Lung (tissue), 12 donors: Measurements from ENCODE around the gene CCS. TPM values are rescaled to one million over a fixed set of nuclear protein-coding genes. Genes with fewer than 3 reads are reported as not detected.

Experiments
- ATAC-seq: fragments of 200-7000 bp; cut with Tn5 transposase; one replicate; pipeline ENCODE4 v1.9.1; 2020; ENCODE audit warnings: moderate number of reproducible peaks; ENCODE audit not compliant: insufficient read depth, low FRiP score
- DNase-seq, 3 donors: peaks; one replicate each; pipeline ENCODE4 v3.0.0-alpha.2; 2013 to 2017
- H3K27ac ChIP-seq, 2 donors: one replicate each; pipeline ENCODE4 v1.5.1; 2013; ENCODE audit warnings: mild to moderate bottlenecking in 2 of 2, moderate library complexity in 2 of 2, control low read depth in 1 of 2, inconsistent platforms in 1 of 2, low read depth in 1 of 2, low read length in 1 of 2
- H3K27me3 ChIP-seq, 3 donors: one replicate each; pipeline ENCODE4 v1.5.1; 2013; ENCODE audit warnings: low read length in 2 of 3; ENCODE audit not compliant: control insufficient read depth in 3 of 3, insufficient read depth in 3 of 3
- H3K36me3 ChIP-seq, 4 donors: one replicate each; pipeline ENCODE4 v1.5.1; 2013; ENCODE audit warnings: low read length in 4 of 4, mild to moderate bottlenecking in 1 of 4, moderate library complexity in 1 of 4; ENCODE audit not compliant: control insufficient read depth in 4 of 4, insufficient read depth in 4 of 4
- H3K4me1 ChIP-seq, 5 donors: one replicate each; pipeline ENCODE4 v1.5.1; 2013; ENCODE audit warnings: low read length in 5 of 5, mild to moderate bottlenecking in 2 of 5, moderate library complexity in 1 of 5; ENCODE audit not compliant: control insufficient read depth in 5 of 5, insufficient read depth in 5 of 5
- H3K4me3 ChIP-seq: one replicate; pipeline ENCODE4 v1.5.1; 2013; ENCODE audit warnings: mild to moderate bottlenecking, control low read depth, moderate library complexity
- H3K9ac ChIP-seq, 2 donors: one replicate each; pipeline ENCODE4 v1.5.1; 2013; ENCODE audit warnings: low read length in 2 of 2, control low read depth in 1 of 2; ENCODE audit not compliant: insufficient read depth in 1 of 2
- H3K9me3 ChIP-seq, 4 donors: one replicate each; pipeline ENCODE4 v1.5.1; 2013; ENCODE audit warnings: low read length in 3 of 4, mild to moderate bottlenecking in 1 of 4, moderate library complexity in 1 of 4; ENCODE audit not compliant: control insufficient read depth in 4 of 4, insufficient read depth in 3 of 4
- WGBS, 2 donors: extraction: QIAGEN DNeasy Blood & Tissue Kit; methylation state at CpG; one replicate each; pipeline ENCODE4 v1.1.7; 2013; 5-methylcytosine and 5-hydroxymethylcytosine counted together
- polyA plus RNA-seq, 2 donors: library from polyadenylated mRNA; stranded (reverse); fragments of 200-250 nt; gene quantifications; one replicate each; pipeline ENCODE4 v1.2.1, GENCODE V29; 2013
- total RNA-seq, 2 donors: library from RNA; depleted of rRNA in 1 of 2; stranded (reverse); fragments of >200 nt in 1 of 2; gene quantifications; one replicate each; pipeline ENCODE4 v1.2.1, GENCODE V29; 2014 to 2021
- TF ChIP-seq, protein P1 (sequence below): IDR thresholded peaks from 2 replicates; pipeline ENCODE4 v1.5.1; 2012; ENCODE audit warnings: mild to moderate bottlenecking; ENCODE audit errors: control extremely low read depth, extremely low read depth
- donor health status: control.
- donor health status: control.
- donor health status: Bipolar disorder and iron deficiency.
- donor health status: healthy.
- donor health status: DM: yes; HTN: yes; CAD: no.

CCS gene
- total and polyA plus RNA-seq, 4 donors = 32.7 to 52.2 (median 36.2) TPM

DNA sequence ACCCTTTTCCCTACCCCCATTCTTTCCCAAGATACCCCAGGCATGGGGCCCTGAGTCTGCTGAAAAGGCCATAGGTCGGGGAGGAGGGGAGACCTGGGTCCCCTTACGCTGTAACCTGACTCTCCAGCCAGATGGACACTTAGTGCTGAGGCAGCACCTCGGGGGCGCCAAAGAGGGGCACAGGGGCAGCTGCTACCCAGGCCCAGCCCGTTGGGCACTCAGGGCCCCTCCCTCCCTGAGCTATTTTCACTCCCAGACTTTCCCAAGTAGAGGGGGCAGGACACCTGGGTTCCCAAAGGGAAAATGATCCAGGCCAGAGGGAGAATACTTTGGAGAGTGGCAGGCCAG lies 45.3 kb upstream of the CCS start:
- ATAC-seq = no peak
- peaks cover 0 to 2% (median 0%) of the 10 kb centered on the region in 3 donors for H3K27me3 ChIP-seq
- no peaks in the 10 kb centered on the region for H3K9me3 ChIP-seq
- TF ChIP-seq, protein P1, sequence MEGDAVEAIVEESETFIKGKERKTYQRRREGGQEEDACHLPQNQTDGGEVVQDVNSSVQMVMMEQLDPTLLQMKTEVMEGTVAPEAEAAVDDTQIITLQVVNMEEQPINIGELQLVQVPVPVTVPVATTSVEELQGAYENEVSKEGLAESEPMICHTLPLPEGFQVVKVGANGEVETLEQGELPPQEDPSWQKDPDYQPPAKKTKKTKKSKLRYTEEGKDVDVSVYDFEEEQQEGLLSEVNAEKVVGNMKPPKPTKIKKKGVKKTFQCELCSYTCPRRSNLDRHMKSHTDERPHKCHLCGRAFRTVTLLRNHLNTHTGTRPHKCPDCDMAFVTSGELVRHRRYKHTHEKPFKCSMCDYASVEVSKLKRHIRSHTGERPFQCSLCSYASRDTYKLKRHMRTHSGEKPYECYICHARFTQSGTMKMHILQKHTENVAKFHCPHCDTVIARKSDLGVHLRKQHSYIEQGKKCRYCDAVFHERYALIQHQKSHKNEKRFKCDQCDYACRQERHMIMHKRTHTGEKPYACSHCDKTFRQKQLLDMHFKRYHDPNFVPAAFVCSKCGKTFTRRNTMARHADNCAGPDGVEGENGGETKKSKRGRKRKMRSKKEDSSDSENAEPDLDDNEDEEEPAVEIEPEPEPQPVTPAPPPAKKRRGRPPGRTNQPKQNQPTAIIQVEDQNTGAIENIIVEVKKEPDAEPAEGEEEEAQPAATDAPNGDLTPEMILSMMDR = no peak
- no peak for DNase-seq
- peaks cover 0 to 3% (median 0%) of the 10 kb centered on the region in 4 donors for H3K36me3 ChIP-seq
- H3K4me3 ChIP-seq = no peak overlapping the region
- H3K27ac ChIP-seq = no peak overlapping the region
- H3K9ac ChIP-seq = no peak overlapping the region
- H3K4me1 ChIP-seq = peaks cover 0 to 14% (median 7%) of the 10 kb centered on the region in 5 donors
- WGBS, 2 donors = 55 to 73% methylated on average over 4 to 5 of the region's 5 CpGs

DNA sequence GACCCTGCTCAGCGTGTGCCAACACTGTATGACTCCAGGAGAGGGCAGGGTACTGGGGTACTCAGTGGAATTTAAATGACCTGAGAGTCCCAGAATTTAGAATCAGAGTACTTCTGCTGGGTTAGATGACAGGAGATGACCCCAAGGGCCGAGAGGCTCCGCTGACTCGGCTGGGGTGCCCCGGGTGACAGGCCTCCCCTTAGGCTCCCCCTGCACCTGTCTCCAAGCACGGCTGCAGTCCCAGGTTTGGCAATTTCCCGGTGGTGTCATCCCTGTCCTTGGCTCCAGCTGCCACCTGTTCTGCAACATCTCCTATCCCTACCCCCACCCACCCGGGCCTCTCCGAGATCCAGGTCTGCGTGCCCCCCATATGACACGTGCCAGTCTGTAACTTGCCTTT lies 44.9 kb upstream of the CCS start:
- H3K4me3 ChIP-seq = no peak overlapping the region
- WGBS, 2 donors = 45 to 70% methylated on average over 11 of the region's 11 CpGs
- no peaks in the 10 kb centered on the region for H3K9me3 ChIP-seq
- H3K4me1 ChIP-seq = peaks cover 0 to 14% (median 7%) of the 10 kb centered on the region in 5 donors
- peaks cover 0 to 3% (median 0%) of the 10 kb centered on the region in 4 donors for H3K36me3 ChIP-seq
- H3K9ac ChIP-seq = no peak overlapping the region
- no peak for ATAC-seq
- H3K27ac ChIP-seq = no peak overlapping the region
- TF ChIP-seq, protein P1 = no peak
- no peak for DNase-seq
- H3K27me3 ChIP-seq = peaks cover 0 to 2% (median 0%) of the 10 kb centered on the region in 3 donors

DNA sequence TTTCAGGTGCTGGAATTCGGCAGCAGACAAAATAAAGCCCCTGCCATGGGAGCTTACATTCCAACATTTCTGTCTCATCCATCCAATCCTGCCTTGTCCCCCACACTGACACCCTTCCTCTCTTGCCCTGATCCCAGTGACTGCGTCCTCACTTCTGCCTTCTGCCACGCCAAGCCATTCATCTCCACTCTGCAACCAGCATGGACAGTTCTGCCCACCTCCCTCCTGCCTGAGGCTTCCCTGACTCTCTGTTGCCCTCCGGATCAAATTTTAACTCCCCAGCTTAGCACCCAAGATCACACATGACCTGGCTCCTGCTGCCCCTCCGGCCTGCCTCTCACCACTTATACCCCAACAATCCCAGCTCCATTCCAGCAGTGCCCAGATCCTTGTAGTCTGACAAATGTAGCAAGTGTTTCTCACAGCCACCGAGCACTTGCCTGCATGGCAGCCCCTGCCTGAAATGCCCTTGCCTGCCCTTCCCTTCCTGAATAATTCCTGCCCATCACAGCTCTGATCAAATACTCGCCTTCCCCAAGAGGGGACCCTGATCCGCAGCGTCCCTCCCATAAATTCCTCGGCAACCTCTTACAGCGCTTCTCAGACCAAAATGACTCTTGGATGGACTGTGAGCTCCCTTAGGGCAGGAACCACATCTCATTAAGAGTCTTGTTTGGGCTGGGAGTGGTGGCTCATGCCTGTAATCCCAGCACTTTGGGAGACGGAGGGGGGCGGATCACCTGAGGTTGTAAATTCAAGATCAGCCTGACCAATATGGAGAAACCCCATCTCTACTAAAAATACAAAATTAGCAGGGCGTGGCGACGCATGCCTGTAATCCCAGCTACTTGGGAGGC lies 44.0 kb upstream of the CCS start:
- peaks cover 0 to 2% (median 0%) of the 10 kb centered on the region in 3 donors for H3K27me3 ChIP-seq
- no peak overlapping the region for H3K27ac ChIP-seq
- no peak overlapping the region for H3K9ac ChIP-seq
- H3K4me1 ChIP-seq = peaks cover 0 to 9% (median 3%) of the 10 kb centered on the region in 5 donors
- TF ChIP-seq, protein P1 = no peak
- no peak overlapping the region for H3K4me3 ChIP-seq
- ATAC-seq (no peak), DNase-seq (no peak)
- H3K9me3 ChIP-seq = no peaks in the 10 kb centered on the region
- no peaks in the 10 kb centered on the region for H3K36me3 ChIP-seq
- WGBS, 2 donors = 58 to 67% methylated on average over 16 of the region's 16 CpGs
